Suprapubic skin (tissue), 4 donors: Measurements from ENCODE around the gene DSCAML1. TPM values are rescaled to one million over a fixed set of nuclear protein-coding genes. Genes with fewer than 3 reads are reported as not detected.

Experiments
- DNase-seq, 2 donors: peaks; one replicate each; pipeline ENCODE4 v3.0.0-alpha.2; 2019; ENCODE audit warnings: low spot score in 2 of 2
- H3K27ac ChIP-seq: fragments of 200-600 bp; sonication (generic); one replicate; pipeline ENCODE4 v1.5.1; 2019
- H3K27me3 ChIP-seq: fragments of 200-600 bp; sonication (generic); one replicate; pipeline ENCODE4 v1.5.1; 2019
- H3K36me3 ChIP-seq: fragments of 200-600 bp; sonication (generic); one replicate; pipeline ENCODE4 v1.5.1; 2019
- H3K4me1 ChIP-seq: fragments of 200-600 bp; sonication (generic); one replicate; pipeline ENCODE4 v1.5.1; 2019
- H3K4me3 ChIP-seq: fragments of 200-600 bp; sonication (generic); one replicate; pipeline ENCODE4 v1.5.1; 2019; ENCODE audit warnings: mild to moderate bottlenecking
- H3K9me3 ChIP-seq: fragments of 200-600 bp; sonication (generic); one replicate; pipeline ENCODE4 v1.5.1; 2019
- CTCF ChIP-seq, 2 donors: fragments of 200-600 bp in 1 of 2; fragments of 450-650 bp in 1 of 2; sonication (generic) in 1 of 2; IDR thresholded peaks; one replicate each; pipeline ENCODE4 v1.5.1; 2016 to 2019; ENCODE audit warnings: antibody characterized with exemption in 2 of 2, mild to moderate bottlenecking in 1 of 2, moderate library complexity in 1 of 2
- EP300 ChIP-seq: sonication (generic); formaldehyde crosslinking; IDR thresholded peaks from one replicate; pipeline ENCODE4 v1.6.1; 2017; ENCODE audit warnings: antibody characterized with exemption
- POLR2A ChIP-seq, 2 donors: fragments of 450-650 bp; IDR thresholded peaks; one replicate each; pipeline ENCODE4 v1.6.1; 2017; ENCODE audit warnings: antibody characterized with exemption in 2 of 2, mild to moderate bottlenecking in 2 of 2, moderate library complexity in 2 of 2
- POLR2AphosphoS5 ChIP-seq, 3 donors: sonication (generic); formaldehyde crosslinking; IDR thresholded peaks; one replicate each; pipeline ENCODE4 v1.6.1; 2017; ENCODE audit warnings: antibody characterized with exemption in 3 of 3
- WGBS: methylation state at CpG from one replicate; pipeline ENCODE4 v1.1.5; 2018; 5-methylcytosine and 5-hydroxymethylcytosine counted together
- total RNA-seq, 4 donors: library from RNA; depleted of rRNA; stranded (reverse); fragments of >200 nt; gene quantifications; one replicate each; pipeline ENCODE4 v1.1.0, GENCODE V29; 2016

DSCAML1 gene
- total RNA-seq, 4 donors from 2014 or later = 0.11 to 0.24 (median 0.21) TPM; not detected in 1

GRCh38 chr11:117750916-117751662 lies 45.9 kb downstream of the DSCAML1 start:
- no peaks in the 10 kb centered on the region for H3K9me3 ChIP-seq
- no peak for DNase-seq

GRCh38 chr11:117750357-117750756 lies 46.7 kb downstream of the DSCAML1 start:
- WGBS = 52% methylated on average over 5 of the region's 5 CpGs
- TF ChIP-seq CTCF (IDR thresholded peaks at IDR 0.05) (no peak), EP300 (no peak), POLR2AphosphoS5 (IDR thresholded peaks at IDR 0.05) (no peak), POLR2A (IDR thresholded peaks at IDR 0.05) (no peak)
- Histone ChIP-seq H3K27ac (no peak overlapping the region), H3K9me3 (no peaks in the 10 kb centered on the region), H3K4me1 (no peaks in the 10 kb centered on the region), H3K4me3 (no peak overlapping the region), H3K27me3 (no peaks in the 10 kb centered on the region), H3K36me3 (no peaks in the 10 kb centered on the region)
- no peak for DNase-seq

More at GRCh38 chr11:117750916-117751662, 45.9 kb downstream of the DSCAML1 start:
- TF ChIP-seq POLR2A (IDR thresholded peaks at IDR 0.05) (no peak), EP300 (no peak), POLR2AphosphoS5 (IDR thresholded peaks at IDR 0.05) (no peak), CTCF (IDR thresholded peaks at IDR 0.05) (no peak)
- 89% methylated on average over 14 of the region's 14 CpGs for WGBS
- Histone ChIP-seq H3K4me1 (no peaks in the 10 kb centered on the region), H3K36me3 (no peaks in the 10 kb centered on the region), H3K27ac (no peak overlapping the region), H3K4me3 (no peak overlapping the region), H3K27me3 (no peaks in the 10 kb centered on the region)

GRCh38 chr11:117749541-117749910 lies 47.5 kb downstream of the DSCAML1 start:
- H3K4me1 ChIP-seq = no peaks in the 10 kb centered on the region
- H3K4me3 ChIP-seq = no peak overlapping the region
- TF ChIP-seq EP300 = no peak
- no peak for TF ChIP-seq POLR2AphosphoS5 (IDR thresholded peaks at IDR 0.05)
- no peak for TF ChIP-seq POLR2A (IDR thresholded peaks at IDR 0.05)
- no peak for TF ChIP-seq CTCF (IDR thresholded peaks at IDR 0.05)
- 89% methylated on average over 8 of the region's 8 CpGs for WGBS
- no peaks in the 10 kb centered on the region for H3K36me3 ChIP-seq
- no peak for DNase-seq
- no peaks in the 10 kb centered on the region for H3K9me3 ChIP-seq
- no peaks in the 10 kb centered on the region for H3K27me3 ChIP-seq
- H3K27ac ChIP-seq = no peak overlapping the region

- Histone ChIP-seq H3K36me3 (no peaks in the 10 kb centered on the region), H3K9me3 (no peaks in the 10 kb centered on the region), H3K27me3 (no peaks in the 10 kb centered on the region), H3K4me3 (no peak overlapping the region), H3K27ac (no peak overlapping the region), H3K4me1 (no peaks in the 10 kb centered on the region)
- 83% methylated on average over 12 of the region's 14 CpGs for WGBS
- no peak for DNase-seq
- no peak for TF ChIP-seq POLR2AphosphoS5 (IDR thresholded peaks at IDR 0.05)
- no peak for TF ChIP-seq POLR2A (IDR thresholded peaks at IDR 0.05)
- TF ChIP-seq EP300 = no peak
- TF ChIP-seq CTCF (IDR thresholded peaks at IDR 0.05) = no peak
These were observed 48.1 kb downstream of the DSCAML1 start for GRCh38 chr11:117748771-117749540.

GRCh38 chr11:117747892-117748291 lies 49.1 kb downstream of the DSCAML1 start:
- Histone ChIP-seq H3K4me1 (no peaks in the 10 kb centered on the region), H3K9me3 (no peaks in the 10 kb centered on the region), H3K27ac (no peak overlapping the region), H3K36me3 (no peaks in the 10 kb centered on the region), H3K4me3 (no peak overlapping the region), H3K27me3 (peaks cover 7% of the 10 kb centered on the region)
- WGBS = 73% methylated on average over 3 of the region's 3 CpGs
- TF ChIP-seq POLR2AphosphoS5 (IDR thresholded peaks at IDR 0.05) = no peak
- TF ChIP-seq EP300 = no peak
- TF ChIP-seq POLR2A (IDR thresholded peaks at IDR 0.05) = no peak
- TF ChIP-seq CTCF (IDR thresholded peaks at IDR 0.05) = no peak
- DNase-seq = no peak
